COLO668 (cell line): Measurements from ENCODE around the gene ACAP3.

Source experiments
- DNase-seq: peaks from one replicate; lab custom pipeline; 2025; ENCODE audit not compliant: unreplicated experiment; lab: John Stamatoyannopoulos, UW

Gene ACAP3

GRCh38 chr1:1302006-1302430 lies 5.7 kb downstream of the ACAP3 start:
- DNase-seq = no peak

GRCh38 chr1:1300352-1300739 lies 7.4 kb downstream of the ACAP3 start:
- DNase-seq = peak; percentile 95

GRCh38 chr1:1299686-1300351 lies 7.9 kb downstream of the ACAP3 start:
- peak; percentile 90 for DNase-seq

- DNase-seq = peak; percentile 96
Observed at GRCh38 chr1:1298861-1299685, 8.7 kb downstream of the ACAP3 start.

GRCh38 chr1:1297802-1298424 lies 9.8 kb downstream of the ACAP3 start:
- DNase-seq = no peak

- DNase-seq = no peak
Observed at GRCh38 chr1:1296070-1297061, 11.4 kb downstream of the ACAP3 start.

- DNase-seq = peak; percentile 45
Observed at GRCh38 chr1:1295154-1295923, 12.4 kb downstream of the ACAP3 start.

GRCh38 chr1:1294250-1294890 lies 13.4 kb downstream of the ACAP3 start:
- DNase-seq = no peak

GRCh38 chr1:1293263-1294249 lies 14.2 kb downstream of the ACAP3 start:
- DNase-seq = no peak

- no peak for DNase-seq
Observed at GRCh38 chr1:1292851-1293250, 14.9 kb downstream of the ACAP3 start.

GRCh38 chr1:1292442-1292779 lies 15.3 kb downstream of the ACAP3 start:
- no peak for DNase-seq

- peak; percentile 98 for DNase-seq
Observed at GRCh38 chr1:1291548-1292441, 15.9 kb downstream of the ACAP3 start.

- peak; percentile 91 for DNase-seq
Observed at GRCh38 chr1:1291023-1291528, 16.7 kb downstream of the ACAP3 start.

GRCh38 chr1:1290238-1290731 lies 17.4 kb downstream of the ACAP3 start:
- peak; percentile 88 for DNase-seq

GRCh38 chr1:1287288-1288110 lies 20.2 kb downstream of the ACAP3 start:
- DNase-seq = peak; percentile 94
